DMS153 treated with DMSO at 0.1 percent for 48 hours (cell line): ENCODE results near the gene CCDC182.

Source experiments
- DNase-seq: peaks from one replicate; lab custom pipeline; 2025; ENCODE audit not compliant: unreplicated experiment; lab: John Stamatoyannopoulos, UW

CCDC182 gene

GRCh38 chr17:57757735-57758134 is 12.6 kb upstream of the CCDC182 start:
- DNase-seq = no peak

GRCh38 chr17:57756951-57757350 is 11.9 kb upstream of the CCDC182 start:
- no peak for DNase-seq

- no peak for DNase-seq
These were observed 10.5 kb upstream of the CCDC182 start for GRCh38 chr17:57755480-57756070.

GRCh38 chr17:57752031-57752905 is 7.2 kb upstream of the CCDC182 start:
- no peak for DNase-seq

- DNase-seq = no peak
These were observed 6.4 kb upstream of the CCDC182 start for GRCh38 chr17:57751348-57751971.

DNA sequence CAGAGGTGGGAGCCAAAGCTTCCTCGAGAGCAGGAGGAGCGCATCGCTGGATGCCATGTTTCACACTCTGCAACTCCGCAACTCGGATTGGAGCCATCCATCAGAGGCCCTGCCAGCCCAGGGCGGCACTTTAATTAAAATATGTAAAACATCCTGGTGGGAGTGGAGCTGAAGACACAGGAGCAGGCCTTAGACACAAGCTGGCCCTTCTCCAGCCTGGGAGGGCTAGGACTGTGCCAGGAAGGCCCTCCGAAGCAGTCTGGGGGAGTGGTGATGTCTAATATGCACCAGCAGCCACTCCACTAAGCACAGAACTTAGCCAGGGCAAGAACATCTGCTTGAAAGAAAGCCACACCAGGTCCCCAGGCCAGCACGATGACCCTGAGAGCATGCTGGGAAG is 5.8 kb upstream of the CCDC182 start:
- DNase-seq = no peak

DNA sequence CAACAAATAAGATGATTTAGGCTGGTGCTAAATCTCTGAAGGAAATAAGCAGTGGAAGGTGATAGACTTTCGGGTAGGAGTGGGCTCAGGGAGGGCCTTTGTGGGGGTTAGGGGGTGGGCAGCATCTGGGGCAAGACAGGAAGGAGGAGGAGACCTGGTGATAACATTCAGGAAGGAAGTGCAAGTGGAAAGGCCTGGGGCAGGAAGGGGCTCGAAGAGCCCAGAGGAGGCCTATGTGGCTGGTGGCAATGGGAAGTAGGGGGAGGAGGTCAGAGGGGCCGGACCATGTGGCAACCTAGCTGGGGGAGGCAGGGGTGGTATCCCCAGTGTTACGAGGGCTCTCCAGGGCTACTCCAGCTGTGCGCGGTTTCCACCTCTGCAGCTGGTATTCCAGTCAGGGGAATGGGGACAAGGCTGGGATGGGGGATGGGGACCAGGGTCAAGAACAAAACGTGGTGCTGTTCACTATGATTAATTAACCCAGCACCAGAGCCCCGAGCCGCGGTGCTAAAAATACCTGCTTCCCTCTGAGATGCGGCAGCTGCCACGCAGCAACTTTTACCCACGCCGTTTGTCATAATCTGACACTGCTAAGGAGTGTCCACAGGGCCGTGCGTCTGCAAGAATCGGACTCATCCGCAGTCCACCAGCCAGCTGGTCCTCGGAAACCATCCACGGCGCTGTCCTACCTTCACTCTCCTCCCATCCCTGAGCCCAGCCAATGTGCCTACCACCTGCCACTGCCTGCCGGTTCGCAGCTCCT is 5.2 kb upstream of the CCDC182 start:
- DNase-seq = no peak

GRCh38 chr17:57749701-57750100 is 4.6 kb upstream of the CCDC182 start:
- DNase-seq = no peak

DNA sequence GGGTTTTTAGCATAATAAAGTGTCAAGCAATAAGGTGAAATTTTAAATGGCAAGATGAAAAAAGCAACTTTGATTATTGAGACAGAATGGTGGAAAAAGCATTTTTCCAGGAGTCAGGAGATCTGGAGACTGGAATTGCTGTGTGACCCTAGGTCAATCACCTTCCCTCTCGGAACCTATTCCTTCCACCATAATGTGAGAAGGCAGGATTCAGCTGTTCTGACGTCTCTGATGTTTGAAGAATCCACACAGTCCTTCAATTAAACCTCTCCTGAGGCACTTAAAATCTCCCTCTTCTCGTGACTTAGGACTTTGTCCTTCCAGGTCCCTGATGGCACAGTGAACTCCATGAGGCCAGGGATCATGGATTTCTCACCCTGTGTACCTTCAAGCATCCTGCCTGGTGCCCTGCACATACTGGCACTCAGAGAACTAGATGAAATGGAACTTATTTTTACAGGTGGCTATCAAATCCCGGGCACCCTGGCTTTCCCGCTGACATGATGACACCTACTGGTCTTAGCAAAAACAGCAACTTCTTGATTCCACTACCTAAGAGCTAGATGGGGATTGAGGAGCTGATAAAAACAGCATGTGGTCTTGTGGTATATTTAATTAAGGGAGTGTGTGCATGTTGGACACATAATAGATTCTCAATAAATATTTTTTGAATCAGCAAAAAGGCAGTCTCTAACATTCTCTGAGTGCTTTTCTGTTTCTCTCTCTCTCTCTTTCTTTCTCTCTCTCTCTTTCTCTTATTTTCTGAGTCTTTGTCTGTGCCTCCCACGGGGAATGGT is 2.3 kb upstream of the CCDC182 start:
- peak; percentile 63 for DNase-seq

DNA sequence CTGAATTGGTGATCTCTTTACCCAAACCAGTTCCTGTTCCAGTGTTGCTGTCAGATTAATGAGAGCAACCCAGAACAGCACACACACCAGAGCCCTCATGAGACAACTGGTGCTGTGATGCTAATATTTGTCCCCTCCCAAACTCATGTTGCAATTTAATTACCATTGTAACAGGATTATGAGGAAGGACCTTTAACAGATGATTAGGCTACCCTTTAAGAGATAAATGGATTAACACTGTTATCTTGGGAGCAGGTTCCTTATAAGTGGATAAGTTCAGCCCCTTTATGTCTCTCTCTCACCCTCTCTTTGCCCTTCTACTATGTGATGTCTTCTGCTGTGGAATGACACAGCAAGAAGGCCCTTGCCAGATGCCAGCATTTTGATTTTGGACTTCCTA is 1.1 kb upstream of the CCDC182 start:
- no peak for DNase-seq

DNA sequence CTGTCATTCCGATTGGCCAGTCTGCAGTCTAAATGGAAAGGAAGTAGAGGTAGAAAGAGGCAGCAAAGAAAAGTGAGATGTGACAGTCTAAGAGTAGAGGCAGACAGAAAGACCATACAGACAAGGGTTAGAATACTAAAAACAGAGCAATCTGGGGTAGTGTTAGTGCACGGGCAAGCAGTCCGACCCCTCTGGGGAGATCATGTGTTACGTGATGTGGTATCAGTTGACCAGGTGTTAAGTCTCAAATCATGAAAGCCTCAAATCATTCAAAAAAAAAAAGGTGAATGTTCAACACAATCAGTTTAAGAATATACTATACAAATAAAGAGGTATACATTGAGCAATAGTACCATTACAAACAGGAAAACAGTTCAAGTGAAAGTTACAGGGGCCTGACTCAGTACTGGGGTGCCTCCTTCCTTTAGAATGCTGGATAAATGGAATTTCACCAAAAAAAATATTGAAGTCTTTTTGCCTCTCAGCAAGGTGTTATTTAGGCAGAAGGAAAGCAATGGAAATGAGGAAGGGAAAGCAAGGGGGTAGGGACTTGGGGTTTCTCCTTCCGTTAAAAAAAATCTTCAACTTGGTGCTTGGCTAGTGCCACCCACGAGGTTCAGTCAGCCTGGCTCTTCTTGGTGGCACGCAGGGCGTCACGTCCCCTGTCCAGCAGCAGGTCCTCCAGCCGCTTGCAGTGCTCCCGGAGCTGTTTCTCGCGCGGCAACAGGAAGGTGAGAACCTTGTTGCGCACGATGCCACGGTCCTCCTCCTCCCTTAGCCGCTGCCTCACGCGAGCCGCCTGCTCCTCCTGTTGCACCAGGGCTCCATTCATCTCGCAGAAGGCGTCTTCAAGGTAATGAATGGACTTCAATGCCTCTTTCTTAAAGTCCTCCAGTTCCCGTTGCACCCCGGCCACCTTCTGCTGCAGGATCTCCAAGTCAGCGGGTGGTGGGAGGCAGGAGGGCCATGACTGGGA is 616 bp downstream of the CCDC182 start:
- no peak for DNase-seq

DNA sequence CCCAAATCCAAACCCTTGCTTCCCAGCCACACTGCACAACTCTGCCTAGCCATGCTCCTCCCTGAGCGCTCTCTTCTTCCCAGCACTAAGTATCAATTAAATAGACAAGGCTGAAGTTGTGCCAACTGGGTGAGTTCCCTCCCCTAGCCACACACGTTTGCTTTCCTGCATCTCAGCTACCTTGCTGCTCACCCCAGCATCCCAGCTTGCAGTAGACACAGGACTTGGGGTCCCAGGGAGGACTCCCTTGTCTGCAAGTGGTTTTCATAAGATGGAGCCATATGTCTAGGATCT is 4.9 kb downstream of the CCDC182 start:
- DNase-seq = no peak

DNA sequence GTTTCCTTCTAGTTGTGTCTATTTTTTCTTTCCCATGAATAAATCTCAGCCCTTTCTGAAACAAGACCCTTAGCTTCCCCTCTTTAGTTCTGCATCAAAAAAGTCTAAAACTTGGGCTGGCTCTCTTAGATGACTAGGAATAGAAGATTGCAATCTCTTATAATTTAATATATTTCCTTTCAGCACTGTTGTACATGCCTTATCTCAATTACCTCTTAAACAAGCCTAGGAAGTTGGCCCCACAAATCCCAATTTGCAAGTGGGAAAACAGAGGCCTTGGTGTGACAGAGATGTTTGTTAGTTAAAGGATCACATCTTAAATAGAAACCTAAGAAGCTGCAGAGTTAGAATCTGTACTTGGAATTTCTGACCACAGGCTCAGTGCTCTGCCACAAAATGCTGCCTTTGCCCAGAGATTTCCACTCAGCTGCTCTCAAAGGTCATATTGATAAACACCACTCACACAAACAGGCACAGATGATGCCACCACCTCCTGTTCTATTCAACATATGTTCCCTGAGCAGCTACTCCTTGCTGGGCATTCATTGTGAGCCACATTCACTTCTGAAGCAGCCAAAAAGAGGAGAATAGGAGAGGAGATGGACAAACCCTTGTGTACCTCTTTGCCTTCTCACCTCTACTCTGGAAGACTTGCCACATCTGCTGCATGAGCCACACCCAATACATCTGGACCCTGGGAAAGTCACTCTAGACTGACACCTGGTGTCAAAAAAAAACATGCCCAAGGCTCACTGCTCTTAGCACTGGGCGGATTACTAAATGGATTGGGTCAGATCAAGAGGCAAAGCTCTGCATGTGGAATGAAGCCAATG is 5.5 kb downstream of the CCDC182 start:
- peak; percentile 18 for DNase-seq

DNA sequence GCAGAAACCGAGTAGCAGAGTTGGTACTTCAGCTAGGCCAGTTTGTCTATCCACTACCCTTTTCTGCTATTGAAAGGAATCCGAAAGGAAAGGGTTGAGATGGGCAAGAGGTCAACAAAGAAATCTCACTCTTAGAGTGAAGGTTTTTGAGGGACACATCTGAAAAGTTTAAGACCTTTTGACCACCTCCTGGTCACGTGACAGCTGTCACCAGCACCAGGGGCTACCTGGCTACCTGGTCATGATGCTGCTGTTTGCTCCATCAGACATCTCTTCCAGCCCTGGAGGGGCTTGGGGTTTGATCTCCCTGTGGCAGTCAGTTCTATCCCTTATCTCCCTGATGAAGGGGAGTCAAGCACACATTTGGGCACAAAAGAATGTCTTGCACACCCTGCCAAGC is 7.6 kb downstream of the CCDC182 start:
- DNase-seq = no peak

- DNase-seq = peak; percentile 19
These were observed 9.4 kb downstream of the CCDC182 start for GRCh38 chr17:57735707-57736106.

DNA sequence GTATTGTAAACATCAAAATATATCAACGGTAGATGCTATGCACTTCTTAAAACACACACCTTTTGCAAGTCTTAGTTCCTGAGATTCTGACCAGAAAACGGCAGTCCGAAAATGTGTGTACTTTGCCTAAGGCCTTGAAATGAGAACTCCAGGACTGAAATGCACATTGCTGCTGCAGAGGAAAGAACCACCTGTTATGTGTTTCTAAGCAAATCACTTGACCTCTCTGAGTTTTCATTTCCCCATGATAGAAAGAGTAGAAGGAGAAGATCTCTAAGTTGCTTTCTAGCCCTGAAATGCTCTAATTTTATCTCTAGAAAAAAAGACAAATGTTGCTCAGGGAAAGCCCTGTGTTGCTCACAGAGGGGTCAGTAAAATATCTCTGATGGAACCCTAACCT is 9.9 kb downstream of the CCDC182 start:
- DNase-seq = no peak

DNA sequence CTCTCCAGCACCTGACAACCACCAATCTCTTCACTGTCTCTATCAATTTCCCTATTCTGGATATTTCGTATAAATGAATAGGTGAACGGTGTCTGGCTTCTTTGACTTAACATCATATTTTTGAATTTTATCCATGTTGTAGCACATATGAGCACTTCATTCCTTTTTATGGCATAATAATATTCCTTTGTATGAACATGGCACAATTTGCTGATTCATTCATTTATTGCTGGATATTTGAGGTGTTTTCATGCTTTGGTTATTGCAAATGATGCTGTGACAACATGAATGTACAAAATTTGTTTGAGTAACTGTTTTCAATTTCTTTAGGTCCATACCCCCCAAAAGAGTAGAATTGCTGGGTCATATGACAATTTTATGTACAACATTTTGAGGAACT is 12.0 kb downstream of the CCDC182 start:
- no peak for DNase-seq

- DNase-seq = no peak
These were observed 13.0 kb downstream of the CCDC182 start for GRCh38 chr17:57732062-57732461.
